Colonic mucosa (tissue), 4 donors: ENCODE measurements around the gene SOWAHC. TPM values are rescaled to one million over a fixed set of nuclear protein-coding genes. Genes with fewer than 3 reads are reported as not detected.

Experiments used
- DNase-seq: peaks from one replicate; pipeline ENCODE4 v3.0.0-alpha.2; 2020
- H3K27ac ChIP-seq: fragments of 200-600 bp; one replicate; pipeline ENCODE4 v1.8.0; 2021
- H3K27me3 ChIP-seq: fragments of 200-600 bp; one replicate; pipeline ENCODE4 v1.8.0; 2021
- H3K36me3 ChIP-seq: fragments of 200-600 bp; one replicate; pipeline ENCODE4 v1.8.0; 2021
- H3K4me1 ChIP-seq: fragments of 200-600 bp; one replicate; pipeline ENCODE4 v1.8.0; 2021; ENCODE audit warnings: mild to moderate bottlenecking
- H3K4me3 ChIP-seq: fragments of 200-600 bp; one replicate; pipeline ENCODE4 v1.8.0; 2021
- H3K9ac ChIP-seq, 2 donors: one replicate each; pipeline ENCODE4 v1.7.0; 2013; ENCODE audit warnings: control low read depth in 2 of 2, low read depth in 2 of 2, low read length in 2 of 2
- H3K9me3 ChIP-seq: fragments of 200-600 bp; one replicate; pipeline ENCODE4 v1.8.0; 2021
- intact Hi-C: fragments of 100-400 bp; cut with DNase I; formaldehyde crosslinking; loops from one replicate; pipeline ENCODE4 v1.14.1; 2022
- total RNA-seq, 2 donors: library from RNA; stranded (reverse); fragmentation: NEBNext Ultra II Directional in 1 of 2; extraction: Animal tissue kit (Norgen Biotek cat#: 25700) in 1 of 2; gene quantifications; one replicate each; pipeline ENCODE4 v1.2.1, GENCODE V29; 2021
- TF ChIP-seq, protein P1 (sequence below): fragments of 200-600 bp; IDR thresholded peaks from one replicate; pipeline ENCODE4 v1.8.0; 2022; ENCODE audit warnings: antibody characterized with exemption, mild to moderate bottlenecking
- donor health status: healthy.
- donor health status: DM: no; HTN: no; CAD: no.
- donor health status: DM: no; HTN: no; CAD: no.

SOWAHC gene
- total RNA-seq, 2 donors from 2014 or later, result 22.1 to 35.7 TPM

DNA sequence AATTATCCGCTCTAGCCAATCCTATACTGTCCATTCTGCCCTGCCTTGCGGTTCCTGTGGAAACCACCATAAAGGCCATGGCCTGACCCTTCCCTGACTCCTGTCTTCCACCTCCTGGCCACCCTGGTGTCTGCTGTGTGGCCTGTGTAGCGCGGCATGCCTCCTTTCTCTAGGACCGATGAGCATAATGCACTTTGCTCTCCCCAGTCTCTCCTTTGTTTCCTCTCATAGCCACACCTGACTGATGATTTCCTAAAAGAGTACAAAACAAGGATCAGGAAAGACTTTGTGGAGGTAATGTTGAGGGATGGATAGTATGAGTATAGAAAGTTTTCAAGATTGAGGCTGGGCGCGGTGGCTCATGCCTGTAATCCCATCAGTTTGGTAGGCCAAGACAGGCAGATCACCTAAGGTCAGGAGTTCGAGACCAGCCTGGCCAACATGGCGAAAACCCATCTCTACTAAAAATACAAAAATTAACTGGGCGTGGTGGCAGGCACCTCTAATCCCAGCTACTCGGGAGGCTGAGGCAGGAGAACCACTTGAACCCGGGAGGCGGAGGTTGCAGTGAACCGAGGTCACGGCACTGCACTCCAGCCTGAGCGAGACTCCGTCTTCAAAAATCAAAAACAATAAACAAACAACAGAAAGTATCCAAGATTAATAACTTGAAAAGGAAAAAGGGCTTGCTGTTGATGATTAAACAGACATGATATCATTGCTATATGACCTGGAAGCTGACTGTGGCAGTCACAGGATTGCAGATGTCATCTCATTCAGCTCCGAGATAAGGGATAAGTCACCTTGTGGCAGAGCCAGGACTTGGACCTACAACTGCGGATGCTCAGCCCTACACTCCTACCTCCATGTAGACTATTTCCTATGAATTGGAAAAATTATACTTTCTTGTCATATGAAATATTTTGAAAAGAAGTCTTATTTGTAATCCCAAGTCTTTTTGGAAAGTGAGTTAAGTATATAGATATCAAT is 16.6 kb downstream of the SOWAHC start:
- H3K27me3 ChIP-seq, result no peaks in the 10 kb centered on the region
- H3K9ac ChIP-seq, result no peak overlapping the region
- no peak overlapping the region for H3K4me3 ChIP-seq
- no peaks in the 10 kb centered on the region for H3K9me3 ChIP-seq
- no peaks in the 10 kb centered on the region for H3K36me3 ChIP-seq
- DNase-seq, result no peak
- no peaks in the 10 kb centered on the region for H3K4me1 ChIP-seq
- intact Hi-C loops, result no loop called here
- no peak overlapping the region for H3K27ac ChIP-seq
- TF ChIP-seq, protein P1, sequence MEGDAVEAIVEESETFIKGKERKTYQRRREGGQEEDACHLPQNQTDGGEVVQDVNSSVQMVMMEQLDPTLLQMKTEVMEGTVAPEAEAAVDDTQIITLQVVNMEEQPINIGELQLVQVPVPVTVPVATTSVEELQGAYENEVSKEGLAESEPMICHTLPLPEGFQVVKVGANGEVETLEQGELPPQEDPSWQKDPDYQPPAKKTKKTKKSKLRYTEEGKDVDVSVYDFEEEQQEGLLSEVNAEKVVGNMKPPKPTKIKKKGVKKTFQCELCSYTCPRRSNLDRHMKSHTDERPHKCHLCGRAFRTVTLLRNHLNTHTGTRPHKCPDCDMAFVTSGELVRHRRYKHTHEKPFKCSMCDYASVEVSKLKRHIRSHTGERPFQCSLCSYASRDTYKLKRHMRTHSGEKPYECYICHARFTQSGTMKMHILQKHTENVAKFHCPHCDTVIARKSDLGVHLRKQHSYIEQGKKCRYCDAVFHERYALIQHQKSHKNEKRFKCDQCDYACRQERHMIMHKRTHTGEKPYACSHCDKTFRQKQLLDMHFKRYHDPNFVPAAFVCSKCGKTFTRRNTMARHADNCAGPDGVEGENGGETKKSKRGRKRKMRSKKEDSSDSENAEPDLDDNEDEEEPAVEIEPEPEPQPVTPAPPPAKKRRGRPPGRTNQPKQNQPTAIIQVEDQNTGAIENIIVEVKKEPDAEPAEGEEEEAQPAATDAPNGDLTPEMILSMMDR, result no peak

DNA sequence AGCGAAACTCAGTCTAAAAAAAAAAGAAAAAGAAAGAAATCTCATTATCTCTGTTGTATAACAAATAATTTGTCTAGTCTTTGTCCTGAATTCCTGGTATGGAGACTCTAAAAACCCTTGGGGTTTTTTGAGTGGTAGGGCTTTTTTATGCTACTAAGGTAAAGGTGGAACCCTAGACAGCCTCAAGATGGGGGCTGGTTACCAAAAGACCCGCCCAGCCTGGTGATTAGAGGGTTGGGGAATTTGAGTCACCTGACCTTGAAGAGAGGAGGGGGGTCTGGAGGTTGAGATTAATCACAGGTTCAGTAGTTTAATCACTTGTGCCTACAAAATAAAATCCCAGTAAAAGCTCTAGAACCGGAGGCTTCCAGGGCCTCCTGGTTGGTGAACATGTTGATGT is 17.6 kb downstream of the SOWAHC start:
- intact Hi-C loops, result no loop called here
- no peak overlapping the region for H3K27ac ChIP-seq
- no peak overlapping the region for H3K4me3 ChIP-seq
- DNase-seq, result no peak
- H3K9ac ChIP-seq, result no peak overlapping the region
- no peaks in the 10 kb centered on the region for H3K4me1 ChIP-seq
- no peaks in the 10 kb centered on the region for H3K9me3 ChIP-seq
- H3K27me3 ChIP-seq, result no peaks in the 10 kb centered on the region
- H3K36me3 ChIP-seq, result no peaks in the 10 kb centered on the region
- TF ChIP-seq, protein P1, result no peak

DNA sequence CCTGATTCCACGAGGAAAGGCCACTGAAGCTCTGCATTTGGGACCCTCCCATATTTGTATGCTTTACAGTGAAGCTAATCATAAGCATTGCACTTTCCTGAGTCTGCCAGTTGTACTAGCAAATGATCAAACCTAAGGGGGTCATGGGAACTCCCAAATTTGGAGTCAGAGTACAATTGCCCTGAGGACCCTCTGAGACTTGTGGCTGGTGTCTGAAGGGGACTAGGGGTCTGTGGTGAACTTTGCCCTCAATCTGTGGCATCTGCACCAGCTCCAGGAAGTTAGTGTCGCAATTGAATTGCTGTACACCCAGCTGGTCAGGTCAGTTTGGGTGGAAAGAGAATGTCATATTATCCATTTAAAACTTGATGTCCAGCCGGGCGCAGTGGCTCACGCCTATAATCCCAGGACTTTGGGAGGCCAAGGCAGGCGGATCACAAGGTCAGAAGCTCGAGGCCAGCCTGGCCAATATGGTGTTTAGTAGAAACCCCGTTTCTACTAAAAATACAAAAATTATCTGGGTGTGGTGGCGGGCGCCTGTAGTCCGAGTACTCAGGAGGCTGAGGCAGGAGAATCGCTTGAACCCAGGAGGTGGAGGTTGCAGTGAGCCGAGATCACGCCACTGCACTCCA is 18.1 kb downstream of the SOWAHC start:
- no peak overlapping the region for H3K4me3 ChIP-seq
- no peaks in the 10 kb centered on the region for H3K27me3 ChIP-seq
- H3K9me3 ChIP-seq, result no peaks in the 10 kb centered on the region
- no peak overlapping the region for H3K9ac ChIP-seq
- H3K27ac ChIP-seq, result no peak overlapping the region
- intact Hi-C loops, result no loop called here
- no peak for DNase-seq
- H3K36me3 ChIP-seq, result no peaks in the 10 kb centered on the region
- TF ChIP-seq, protein P1, result no peak
- no peaks in the 10 kb centered on the region for H3K4me1 ChIP-seq

DNA sequence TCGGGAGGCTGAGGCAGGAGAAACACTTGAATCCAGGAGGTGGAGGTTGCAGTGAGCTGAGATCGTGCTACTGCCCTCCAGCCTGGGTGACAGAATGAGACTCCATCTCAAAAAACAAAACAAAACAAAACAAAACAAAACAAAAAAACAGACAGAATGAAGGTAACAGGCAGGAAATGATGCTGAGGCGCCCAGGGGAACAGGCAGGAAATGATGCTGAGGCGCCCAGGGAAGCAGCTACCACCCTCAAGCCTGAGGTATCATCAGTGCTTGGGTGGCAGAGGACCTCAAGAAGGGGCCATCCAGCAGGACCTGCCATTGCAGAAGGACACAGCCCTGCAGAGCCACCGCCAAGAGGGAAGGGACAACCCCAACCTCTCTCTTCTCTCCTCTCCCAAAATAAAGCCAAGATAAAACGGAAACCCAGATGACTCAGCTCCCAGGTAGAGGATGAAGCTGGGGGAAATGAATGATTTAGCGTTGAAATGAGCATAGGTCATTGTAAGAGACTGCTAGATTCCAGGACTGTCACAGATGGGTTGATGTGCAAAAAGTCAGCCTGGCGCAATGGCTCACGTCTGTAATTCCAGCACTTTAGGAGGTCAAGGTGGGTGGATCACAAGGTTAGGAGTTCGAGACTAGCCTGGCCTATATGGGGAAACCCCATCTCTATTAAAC is 19.3 kb downstream of the SOWAHC start:
- no peak for DNase-seq
- intact Hi-C loops, result no loop called here
- Histone ChIP-seq H3K27me3 (no peaks in the 10 kb centered on the region), H3K4me3 (no peak overlapping the region), H3K4me1 (no peaks in the 10 kb centered on the region), H3K9ac (no peak overlapping the region), H3K27ac (no peak overlapping the region), H3K9me3 (no peaks in the 10 kb centered on the region), H3K36me3 (no peaks in the 10 kb centered on the region)
- TF ChIP-seq, protein P1, result no peak

DNA sequence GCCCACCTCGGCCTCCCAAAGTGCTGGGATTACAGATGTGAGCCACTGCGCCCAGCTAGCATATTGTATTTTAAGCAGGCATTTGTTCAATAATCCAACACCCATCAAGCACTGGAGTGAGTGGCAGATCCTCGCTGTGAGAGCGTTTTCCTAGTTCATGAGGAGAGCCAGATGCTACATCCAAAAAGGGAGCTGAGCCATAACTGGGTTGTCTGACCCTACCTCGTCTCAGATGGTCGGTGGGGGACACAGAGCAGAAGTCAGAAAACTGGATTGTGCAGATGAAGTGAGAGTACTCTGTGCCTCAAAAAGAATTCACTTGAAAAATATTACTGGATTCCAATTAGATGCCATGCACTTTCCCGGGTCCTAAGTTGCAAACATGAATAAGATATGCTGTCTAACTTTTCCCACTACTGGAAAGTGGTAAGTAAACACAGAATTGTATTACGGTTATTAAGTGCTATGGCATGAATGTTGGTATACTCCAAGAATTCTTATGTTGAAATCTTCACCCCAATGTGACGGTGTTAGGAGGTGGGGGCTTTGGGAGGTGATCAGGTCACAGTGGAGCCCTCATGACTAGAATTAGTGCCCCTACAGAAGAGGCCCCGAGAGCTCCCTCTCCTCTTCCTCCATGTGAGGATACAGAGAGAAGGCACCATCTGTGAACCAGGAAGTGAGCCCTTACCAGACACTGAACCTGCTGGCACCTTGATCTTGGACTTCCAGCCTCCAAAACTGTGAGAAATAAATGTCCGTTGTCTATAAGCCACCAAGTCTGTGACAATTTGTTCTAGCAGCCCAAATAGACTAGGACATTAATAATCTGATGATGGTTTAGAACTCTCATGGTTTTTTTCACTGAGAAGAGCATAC is 21.5 kb downstream of the SOWAHC start:
- intact Hi-C loops, result no loop called here
- Histone ChIP-seq H3K4me1 (no peaks in the 10 kb centered on the region), H3K27ac (no peak overlapping the region), H3K27me3 (no peaks in the 10 kb centered on the region), H3K9ac (no peak overlapping the region), H3K9me3 (no peaks in the 10 kb centered on the region), H3K4me3 (no peak overlapping the region), H3K36me3 (no peaks in the 10 kb centered on the region)
- TF ChIP-seq, protein P1, result no peak
- DNase-seq, result no peak
